ENCODE results near the gene DRAP1.
"Not testable (repeated sequence)": the region's sequence is repeated elsewhere in the genome, so short reads cannot be mapped to it uniquely, and the experiment has no call there.

DRAP1 gene

GRCh38 chr11:65931773-65932557, 12.7 kb downstream of the DRAP1 start:
- peak; percentile 29 for ATAC-seq
- DNase-seq, result no peak

GRCh38 chr11:65932558-65932919, 13.3 kb downstream of the DRAP1 start:
- ATAC-seq (no peak), DNase-seq (no peak)

GRCh38 chr11:65934014-65934413, 14.8 kb downstream of the DRAP1 start:
- no peak for DNase-seq
- no peak for ATAC-seq

GRCh38 chr11:65937766-65938165, 18.5 kb downstream of the DRAP1 start:
- DNase-seq (no peak), ATAC-seq (no peak)

GRCh38 chr11:65941720-65942310, 22.6 kb downstream of the DRAP1 start:
- ATAC-seq (no peak), DNase-seq (no peak)

- ATAC-seq, result no peak
- no peak for DNase-seq
Measured at GRCh38 chr11:65942531-65942930, 23.3 kb downstream of the DRAP1 start.

- ATAC-seq, result no peak
- DNase-seq, result no peak
Measured at GRCh38 chr11:65944191-65944590, 25.0 kb downstream of the DRAP1 start.

GRCh38 chr11:65944767-65945166, 25.5 kb downstream of the DRAP1 start:
- ATAC-seq (no peak), DNase-seq (no peak)

- ATAC-seq (no peak), DNase-seq (no peak)
Measured at GRCh38 chr11:65945430-65945911, 26.2 kb downstream of the DRAP1 start, which contains the start of gene TSGA10IP. Gene TSGA10IP, plus strand, starts transcription at chr11:65945480. Its CDS starts 196 bp downstream, at chr11:65945676.

GRCh38 chr11:65945941-65946558, 26.8 kb downstream of the DRAP1 start:
- DNase-seq, result no peak
- ATAC-seq, result no peak

- no peak for DNase-seq
- no peak for ATAC-seq
Measured at GRCh38 chr11:65946655-65947054, 27.4 kb downstream of the DRAP1 start.

GRCh38 chr11:65947133-65947532, 27.9 kb downstream of the DRAP1 start:
- ATAC-seq (no peak), DNase-seq (no peak)

- ATAC-seq (no peak), DNase-seq (no peak)
Measured at GRCh38 chr11:65947603-65948125, 28.4 kb downstream of the DRAP1 start.

GRCh38 chr11:65950711-65951110, 31.5 kb downstream of the DRAP1 start:
- not testable (repeated sequence) for ATAC-seq, DNase-seq

GRCh38 chr11:65951641-65952040, 32.4 kb downstream of the DRAP1 start:
- ATAC-seq, DNase-seq: not testable (repeated sequence)

- ATAC-seq (no peak), DNase-seq (no peak)
Measured at GRCh38 chr11:65952052-65952521, 32.9 kb downstream of the DRAP1 start.

GRCh38 chr11:65953471-65953870, 34.2 kb downstream of the DRAP1 start:
- no peak for DNase-seq
- ATAC-seq, result no peak

GRCh38 chr11:65954771-65955170, 35.5 kb downstream of the DRAP1 start:
- DNase-seq (no peak), ATAC-seq (no peak)

GRCh38 chr11:65958291-65958690, 39.1 kb downstream of the DRAP1 start:
- DNase-seq (no peak), ATAC-seq (no peak)

GRCh38 chr11:65958774-65959420, 39.7 kb downstream of the DRAP1 start:
- DNase-seq (no peak), ATAC-seq (no peak)

GRCh38 chr11:65960824-65961266, 41.6 kb downstream of the DRAP1 start:
- no peak for DNase-seq
- ATAC-seq, result no peak

Measured in stimulated activated naive CD8-positive, alpha-beta T cell treated with anti-CD3 and anti-CD28 coated beads, Interleukin-15, Interleukin-2, amounts not matched to agents 100 U/mL and 50 U/mL, for 24 hours (primary cell).